Stimulated activated CD4-positive, alpha-beta T cell treated with anti-CD3 and anti-CD28 coated beads, Interleukin-1b, Interleukin-23, amount 100 ng/mL, for 1 hour (primary cell): ENCODE results near the gene ZXDA.
"Not testable (repeated sequence)": the region's sequence is repeated elsewhere in the genome, so short reads cannot be mapped to it uniquely, and the experiment has no call there.

Experiments used
- DNase-seq, 2 donors: peaks; one replicate each; pipeline ENCODE4 v3.0.0-alpha.2; 2020; ENCODE audit warnings: low read depth in 2 of 2

ZXDA gene, protein sequence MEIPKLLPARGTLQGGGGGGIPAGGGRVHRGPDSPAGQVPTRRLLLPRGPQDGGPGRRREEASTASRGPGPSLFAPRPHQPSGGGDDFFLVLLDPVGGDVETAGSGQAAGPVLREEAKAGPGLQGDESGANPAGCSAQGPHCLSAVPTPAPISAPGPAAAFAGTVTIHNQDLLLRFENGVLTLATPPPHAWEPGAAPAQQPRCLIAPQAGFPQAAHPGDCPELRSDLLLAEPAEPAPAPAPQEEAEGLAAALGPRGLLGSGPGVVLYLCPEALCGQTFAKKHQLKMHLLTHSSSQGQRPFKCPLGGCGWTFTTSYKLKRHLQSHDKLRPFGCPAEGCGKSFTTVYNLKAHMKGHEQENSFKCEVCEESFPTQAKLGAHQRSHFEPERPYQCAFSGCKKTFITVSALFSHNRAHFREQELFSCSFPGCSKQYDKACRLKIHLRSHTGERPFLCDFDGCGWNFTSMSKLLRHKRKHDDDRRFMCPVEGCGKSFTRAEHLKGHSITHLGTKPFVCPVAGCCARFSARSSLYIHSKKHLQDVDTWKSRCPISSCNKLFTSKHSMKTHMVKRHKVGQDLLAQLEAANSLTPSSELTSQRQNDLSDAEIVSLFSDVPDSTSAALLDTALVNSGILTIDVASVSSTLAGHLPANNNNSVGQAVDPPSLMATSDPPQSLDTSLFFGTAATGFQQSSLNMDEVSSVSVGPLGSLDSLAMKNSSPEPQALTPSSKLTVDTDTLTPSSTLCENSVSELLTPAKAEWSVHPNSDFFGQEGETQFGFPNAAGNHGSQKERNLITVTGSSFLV

GRCh38 chrX:57910287-57910912, at the start of gene ZXDA:
Gene ZXDA (minus strand): TSS chrX:57910458. CDS start chrX:57910420, 38 bp downstream.
- DNase-seq = not testable (repeated sequence)

- no peak for DNase-seq
Measured at GRCh38 chrX:57952320-57952678, 42.0 kb upstream of the ZXDA start.

DNA sequence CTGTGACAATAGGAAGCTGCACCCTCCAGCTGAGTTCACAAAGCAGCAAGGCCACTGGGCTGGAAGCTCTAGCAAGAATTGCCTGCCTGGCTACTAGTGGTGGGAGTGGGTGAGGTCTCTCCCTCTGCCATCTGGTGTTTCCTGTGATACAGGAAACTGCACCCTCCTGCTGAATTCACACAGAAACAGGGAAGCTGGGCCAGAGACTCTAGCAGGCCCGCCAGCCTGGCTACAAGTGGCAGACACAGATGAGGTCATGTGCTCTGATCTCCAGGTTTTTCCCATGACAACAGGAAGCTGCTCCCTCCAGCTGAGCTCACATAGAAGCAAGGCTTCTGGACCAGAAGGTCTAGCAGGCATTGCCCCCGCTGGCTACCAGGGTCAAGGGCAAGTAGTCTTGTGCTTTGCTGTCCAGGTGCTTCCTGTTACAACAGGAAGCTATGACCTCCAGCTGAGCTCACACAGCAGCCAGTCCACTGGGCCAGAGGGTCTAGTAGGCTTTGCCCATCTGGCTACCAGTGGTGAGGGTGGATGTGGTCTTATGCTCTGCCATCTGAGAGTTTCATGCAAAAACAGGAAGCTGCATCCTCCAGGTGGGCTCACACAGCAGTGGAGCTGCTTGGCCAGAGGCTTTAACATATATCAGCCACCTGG, 41.5 kb upstream of the ZXDA start:
- no peak for DNase-seq

DNA sequence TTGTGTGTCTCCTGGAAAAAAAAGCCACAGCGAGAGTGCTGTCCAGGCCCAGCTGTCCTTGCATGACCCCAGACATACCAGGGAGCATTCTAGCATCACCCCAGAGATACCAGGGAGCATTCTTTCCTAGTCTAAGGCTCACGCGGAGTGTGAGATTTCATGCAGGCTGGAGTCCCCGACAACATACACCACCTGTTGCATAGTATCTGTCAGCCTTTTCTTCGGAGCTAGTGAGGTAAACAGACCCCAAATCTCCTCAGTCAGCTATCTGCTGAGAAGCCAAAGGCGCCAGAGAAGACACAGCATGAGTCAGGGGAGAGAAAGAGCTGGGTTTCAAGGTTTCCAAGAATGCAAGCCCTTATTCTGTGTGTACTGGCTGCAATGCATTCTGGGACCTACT, 23.1 kb upstream of the ZXDA start:
- no peak for DNase-seq

DNA sequence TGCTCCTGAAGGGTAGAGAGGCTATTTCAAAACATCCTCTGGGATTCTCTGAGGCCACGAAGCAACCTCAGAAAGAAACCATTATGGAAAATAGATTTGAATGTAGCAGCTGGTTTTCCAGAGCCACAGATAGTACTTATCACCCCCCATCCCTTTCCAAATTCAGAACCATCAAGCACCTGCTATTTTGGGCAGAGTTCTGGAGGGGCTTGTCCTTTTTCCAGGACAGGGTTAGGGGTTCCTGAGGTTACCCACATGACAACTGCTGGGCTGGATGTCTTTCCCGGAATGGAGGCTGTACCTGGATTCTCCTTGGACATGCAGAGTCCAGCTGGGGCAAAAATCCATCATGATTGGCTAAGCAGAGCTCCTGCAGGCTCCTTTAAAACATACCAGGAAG, 22.0 kb upstream of the ZXDA start:
- DNase-seq = no peak

GRCh38 chrX:57930051-57930450, 19.8 kb upstream of the ZXDA start:
- no peak for DNase-seq

- DNase-seq = no peak
Measured at GRCh38 chrX:57929373-57929772, 19.1 kb upstream of the ZXDA start.

DNA sequence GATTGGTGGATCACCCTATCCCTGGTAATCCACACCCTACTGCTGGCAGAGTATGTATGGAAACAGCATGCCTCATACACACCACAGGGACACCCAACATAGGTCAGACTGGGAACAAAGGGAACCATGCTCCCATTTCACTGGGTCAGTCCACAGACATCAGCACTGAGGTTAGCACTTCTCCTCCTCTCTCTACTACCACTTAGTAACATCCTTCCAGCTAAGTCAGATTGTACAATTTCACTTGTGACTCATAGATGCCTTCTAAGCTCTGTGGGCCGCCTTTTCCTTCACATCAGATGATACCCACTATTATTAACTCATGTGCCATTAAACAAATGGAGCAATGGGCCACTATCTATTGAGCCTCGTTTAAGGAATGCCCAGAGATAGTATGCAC, 15.5 kb upstream of the ZXDA start:
- DNase-seq = no peak

DNA sequence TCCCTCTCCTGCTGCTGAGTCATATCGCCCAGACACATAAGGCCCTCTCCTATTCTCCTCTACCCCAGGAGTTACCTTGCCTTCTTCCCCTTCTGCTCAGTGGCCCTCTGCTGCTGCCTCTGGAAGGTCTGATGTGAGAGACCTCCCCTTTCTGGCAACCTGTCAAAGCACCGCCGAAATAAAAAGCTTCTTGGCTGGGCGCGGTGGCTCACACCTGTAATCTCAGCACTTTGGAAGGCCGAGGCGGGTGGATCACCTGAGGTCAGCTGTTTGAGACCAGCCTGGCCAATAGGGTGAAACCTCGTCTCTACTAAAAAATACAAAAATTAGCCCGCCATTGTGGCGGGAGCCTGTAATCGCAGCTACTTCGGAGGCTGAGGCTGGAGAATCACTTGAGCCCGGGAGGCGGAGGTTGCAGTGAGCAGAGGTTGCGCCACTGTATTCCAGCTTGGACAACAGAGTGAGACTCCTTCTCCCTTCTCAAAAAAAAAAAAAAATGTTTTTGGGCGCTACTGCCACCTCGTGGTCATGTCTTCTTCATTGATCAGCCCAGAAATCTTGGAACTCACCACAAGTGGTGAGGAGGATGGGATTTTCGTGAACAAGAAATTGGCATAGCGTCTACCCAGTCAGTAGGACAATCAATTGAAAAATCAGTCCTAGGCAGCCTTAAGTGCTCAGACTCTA, 8.6 kb upstream of the ZXDA start:
- no peak for DNase-seq

DNA sequence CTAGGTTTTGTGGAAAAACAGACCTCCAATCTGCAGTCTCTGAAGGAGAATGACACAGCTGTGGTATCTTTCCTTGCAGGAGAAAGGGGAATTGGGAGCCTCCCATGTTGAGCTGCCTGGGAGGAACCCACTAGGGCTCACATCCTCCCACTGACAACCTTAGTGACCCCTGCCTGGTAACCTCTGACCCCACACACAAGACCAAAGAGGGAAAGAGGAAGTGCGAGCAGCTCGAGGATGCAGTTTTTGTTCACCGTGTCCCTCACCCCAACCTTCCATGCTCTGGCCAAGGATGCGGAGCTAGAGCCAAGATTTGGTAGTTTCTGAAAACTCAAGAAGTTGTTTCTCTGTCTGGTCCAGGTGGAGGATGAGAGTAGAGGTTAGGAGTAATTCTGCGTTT, 5.4 kb upstream of the ZXDA start:
- no peak for DNase-seq

- not testable (repeated sequence) for DNase-seq
Measured at GRCh38 chrX:57909595-57910286, 517 bp downstream of the ZXDA start.

GRCh38 chrX:57908972-57909594, 1.2 kb downstream of the ZXDA start:
- not testable (repeated sequence) for DNase-seq

DNA sequence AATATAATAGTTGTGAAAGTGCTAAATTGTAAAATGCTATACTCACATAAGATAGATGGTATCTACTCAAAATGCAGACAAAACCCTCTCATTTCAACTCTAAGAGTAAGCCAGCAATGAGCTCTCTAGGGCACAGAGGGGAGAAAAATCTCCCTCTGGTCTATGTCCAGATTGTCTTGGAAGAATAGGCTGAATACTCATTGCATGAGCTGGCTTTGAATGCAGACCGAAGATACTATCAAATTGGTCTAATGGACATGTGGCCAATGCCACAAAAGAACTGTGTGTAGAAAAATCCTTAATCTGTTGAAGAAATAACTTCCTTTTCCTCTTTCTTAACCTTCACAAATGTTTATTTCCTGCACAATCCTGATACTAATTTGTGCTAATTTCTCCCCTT, 3.5 kb downstream of the ZXDA start:
- no peak for DNase-seq

- DNase-seq = no peak
Measured at GRCh38 chrX:57905141-57905540, 5.1 kb downstream of the ZXDA start.

- no peak for DNase-seq
Measured at GRCh38 chrX:57904176-57904880, 5.9 kb downstream of the ZXDA start.

DNA sequence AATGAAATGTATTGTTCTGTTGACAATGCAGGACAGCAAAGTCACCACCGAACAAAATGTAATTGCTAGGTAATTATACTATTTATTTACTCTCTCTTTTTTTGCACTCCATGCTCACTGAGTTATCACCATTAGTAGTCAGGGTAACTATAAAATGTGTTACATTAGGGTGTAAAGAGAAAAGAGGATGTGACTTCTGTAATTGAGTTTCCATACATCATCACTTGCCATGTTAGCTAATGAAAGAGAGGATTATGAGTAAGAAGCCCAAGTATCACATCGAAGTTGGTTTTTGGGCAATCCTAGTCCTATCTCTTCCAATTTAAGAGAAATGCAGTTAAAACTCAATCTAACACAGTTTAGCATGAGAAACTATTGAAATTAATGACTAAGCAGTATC, 7.6 kb downstream of the ZXDA start:
- DNase-seq = no peak

- no peak for DNase-seq
Measured at GRCh38 chrX:57901466-57901865, 8.8 kb downstream of the ZXDA start.

GRCh38 chrX:57900975-57901374, 9.3 kb downstream of the ZXDA start:
- no peak for DNase-seq

DNA sequence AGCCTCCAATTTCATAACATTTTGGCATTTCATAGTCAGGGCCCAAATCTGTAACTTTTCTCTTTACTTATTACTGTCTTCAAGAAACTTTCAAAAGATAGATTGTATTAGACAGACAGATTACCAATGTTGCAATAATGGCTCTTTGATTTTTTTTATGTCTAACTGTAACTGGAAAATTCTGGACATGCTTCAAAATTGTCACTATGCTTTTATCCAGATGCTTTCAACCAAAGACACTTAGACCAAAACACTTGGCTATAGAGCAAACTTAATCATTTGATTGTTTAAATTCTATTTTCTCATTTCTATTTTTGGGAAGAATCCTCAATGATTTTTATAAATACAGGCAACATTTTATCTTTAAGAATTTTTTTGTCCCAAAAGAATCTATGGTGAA, 10.4 kb downstream of the ZXDA start:
- DNase-seq = no peak

DNA sequence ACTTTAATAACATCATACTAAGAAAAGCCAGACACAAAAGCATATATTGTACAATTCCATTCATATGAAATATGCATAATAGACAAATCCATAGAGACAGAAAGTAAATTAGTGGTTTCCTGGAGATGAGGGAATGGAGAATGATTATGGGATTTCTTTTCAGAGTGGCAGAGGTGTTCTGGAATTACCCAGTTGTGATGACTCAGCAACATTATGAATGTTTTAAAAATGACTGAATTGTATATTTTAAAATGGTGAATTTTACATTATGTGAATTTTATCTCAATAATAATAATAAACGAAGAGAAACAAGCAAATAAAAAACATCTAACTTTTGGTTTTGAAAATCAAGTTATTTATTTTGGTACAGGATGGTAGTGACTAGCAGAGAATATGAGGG, 11.2 kb downstream of the ZXDA start:
- no peak for DNase-seq
